Astrocyte of the cerebellum (primary cell): ENCODE data around the gene SPHKAP.

ENCODE experiments used
- DNase-seq: peaks from one replicate; pipeline ENCODE4 v3.0.0-alpha.2; 2011; ENCODE audit warnings: low read depth
- H3K4me3 ChIP-seq: 2 replicates; pipeline ENCODE4 v1.5.1; 2011; ENCODE audit warnings: mild to moderate bottlenecking, low read depth, low read length, moderate library complexity
- in situ Hi-C: cut with HindIII; loops from 2 replicates; pipeline ENCODE4 v1.10.0; 2017; ENCODE audit warnings: low sequenced_read_pairs
- TF ChIP-seq, protein P1 (sequence below): IDR thresholded peaks from 2 replicates; pipeline ENCODE4 v1.5.1; 2012; ENCODE audit warnings: low read length, low read depth, moderate library complexity, mild to moderate bottlenecking; ENCODE audit errors: missing control alignments

The SPHKAP gene

DNA sequence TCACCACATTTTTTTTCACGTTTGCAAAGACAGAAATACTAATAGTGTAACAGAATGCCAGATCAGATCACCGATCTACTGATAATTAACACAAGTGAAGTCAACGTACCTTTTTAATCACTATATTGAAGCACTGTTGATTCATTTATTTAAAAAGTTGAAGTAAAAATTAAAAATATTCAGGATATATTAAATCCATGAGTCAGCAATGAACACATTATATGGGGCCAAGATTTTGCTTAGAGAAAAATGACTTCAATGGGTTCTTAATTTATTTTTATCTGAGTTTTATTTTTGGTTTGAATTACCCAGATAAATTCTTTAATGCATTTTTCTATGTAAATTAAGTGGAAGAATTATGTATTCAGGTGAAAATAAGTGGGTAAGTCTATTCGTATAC lies 14.2 kb downstream of the SPHKAP start:
- no peak overlapping the region for H3K4me3 ChIP-seq
- in situ Hi-C loops: no loop called here
- DNase-seq: no peak
- TF ChIP-seq, protein P1, sequence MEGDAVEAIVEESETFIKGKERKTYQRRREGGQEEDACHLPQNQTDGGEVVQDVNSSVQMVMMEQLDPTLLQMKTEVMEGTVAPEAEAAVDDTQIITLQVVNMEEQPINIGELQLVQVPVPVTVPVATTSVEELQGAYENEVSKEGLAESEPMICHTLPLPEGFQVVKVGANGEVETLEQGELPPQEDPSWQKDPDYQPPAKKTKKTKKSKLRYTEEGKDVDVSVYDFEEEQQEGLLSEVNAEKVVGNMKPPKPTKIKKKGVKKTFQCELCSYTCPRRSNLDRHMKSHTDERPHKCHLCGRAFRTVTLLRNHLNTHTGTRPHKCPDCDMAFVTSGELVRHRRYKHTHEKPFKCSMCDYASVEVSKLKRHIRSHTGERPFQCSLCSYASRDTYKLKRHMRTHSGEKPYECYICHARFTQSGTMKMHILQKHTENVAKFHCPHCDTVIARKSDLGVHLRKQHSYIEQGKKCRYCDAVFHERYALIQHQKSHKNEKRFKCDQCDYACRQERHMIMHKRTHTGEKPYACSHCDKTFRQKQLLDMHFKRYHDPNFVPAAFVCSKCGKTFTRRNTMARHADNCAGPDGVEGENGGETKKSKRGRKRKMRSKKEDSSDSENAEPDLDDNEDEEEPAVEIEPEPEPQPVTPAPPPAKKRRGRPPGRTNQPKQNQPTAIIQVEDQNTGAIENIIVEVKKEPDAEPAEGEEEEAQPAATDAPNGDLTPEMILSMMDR: no peak

DNA sequence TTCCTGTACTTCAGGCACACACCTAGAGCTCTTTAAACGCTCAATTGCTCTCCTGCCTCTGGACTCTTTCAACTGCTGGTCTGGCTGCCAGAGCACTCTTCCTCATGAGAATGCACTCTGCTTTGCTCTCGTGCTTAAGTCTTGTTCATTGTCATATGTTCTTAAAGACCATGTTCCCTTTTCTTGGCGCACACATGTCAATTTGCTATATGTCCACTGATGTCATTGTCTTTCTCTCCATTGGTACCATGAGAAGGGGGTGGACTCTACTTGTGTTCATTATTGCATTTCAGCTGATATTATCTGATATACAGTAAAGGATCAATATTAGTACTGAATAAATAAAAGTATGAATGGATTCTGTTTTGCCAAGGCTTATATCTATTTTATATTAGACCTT lies 16.8 kb downstream of the SPHKAP start:
- TF ChIP-seq, protein P1: no peak
- in situ Hi-C loops: no loop called here
- H3K4me3 ChIP-seq: no peak overlapping the region
- no peak for DNase-seq

DNA sequence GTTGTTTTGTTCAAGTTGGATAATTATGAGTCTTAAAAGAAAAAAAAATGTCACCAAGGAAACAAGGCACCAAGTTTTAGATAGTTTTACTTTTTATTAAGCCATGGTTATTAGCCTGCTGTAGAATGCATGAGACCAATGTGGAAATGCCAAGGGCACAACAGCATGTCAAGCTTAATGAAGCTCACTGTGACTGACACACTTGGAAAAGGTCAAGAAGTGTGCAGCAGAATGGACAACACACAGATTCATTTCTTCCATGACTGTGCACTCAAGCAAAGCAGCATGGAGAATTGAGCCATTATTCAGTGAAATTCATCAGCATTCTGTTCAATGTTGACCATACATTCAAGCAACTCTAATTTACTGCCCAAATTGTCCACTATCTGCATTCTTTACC lies 23.6 kb downstream of the SPHKAP start:
- in situ Hi-C loops: no loop called here
- H3K4me3 ChIP-seq: no peak overlapping the region
- no peak for DNase-seq
- TF ChIP-seq, protein P1: no peak

DNA sequence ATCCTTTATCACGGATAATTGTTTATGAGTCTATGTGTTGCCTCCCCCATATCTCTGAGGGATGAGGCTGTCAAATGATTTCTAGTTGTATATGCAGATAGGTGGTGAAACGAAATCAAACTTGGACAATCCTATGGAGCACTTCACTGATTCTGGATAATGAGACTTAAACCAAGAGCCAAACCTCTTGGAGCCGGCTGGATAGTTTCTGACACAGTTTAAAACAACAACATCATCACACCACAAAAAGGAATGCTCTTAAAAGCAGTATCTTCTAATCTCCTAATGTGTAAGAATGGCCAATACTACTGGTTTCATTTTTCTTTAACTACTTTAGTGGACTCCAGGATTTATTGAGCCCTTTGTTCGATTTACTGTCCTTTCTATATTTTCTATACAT lies 36.5 kb downstream of the SPHKAP start:
- H3K4me3 ChIP-seq: no peak overlapping the region
- no peak for DNase-seq
- in situ Hi-C loops: no loop called here
- TF ChIP-seq, protein P1: no peak

DNA sequence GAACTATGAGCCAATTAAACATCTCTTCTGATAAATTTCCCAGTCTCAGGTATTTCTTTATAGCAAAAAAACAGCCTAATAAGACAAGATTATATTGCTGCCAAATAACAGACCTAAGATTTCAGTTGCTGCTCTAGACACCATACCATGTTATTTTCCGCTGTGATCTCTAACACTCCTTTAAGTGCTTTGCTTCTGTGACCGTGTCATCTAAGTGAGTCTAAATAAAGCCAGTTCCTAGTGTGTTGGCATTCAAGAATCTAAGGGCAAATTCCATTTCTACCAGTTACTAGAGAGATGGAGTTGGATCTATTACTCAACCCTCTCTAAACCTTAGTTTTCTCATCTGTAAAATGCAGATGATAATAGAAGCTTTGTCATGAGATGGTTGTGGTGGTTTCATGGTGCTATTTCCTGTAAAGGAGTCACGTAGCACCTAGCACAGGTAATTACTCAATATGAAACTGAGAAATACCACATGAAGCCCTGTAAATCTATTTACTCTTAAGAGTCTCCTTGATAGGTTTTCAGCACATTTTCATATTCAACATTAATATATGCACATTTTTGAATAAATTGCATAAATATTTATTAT lies 40.5 kb downstream of the SPHKAP start:
- DNase-seq: no peak
- H3K4me3 ChIP-seq: no peak overlapping the region
- TF ChIP-seq, protein P1: no peak
- in situ Hi-C loops: no loop called here

DNA sequence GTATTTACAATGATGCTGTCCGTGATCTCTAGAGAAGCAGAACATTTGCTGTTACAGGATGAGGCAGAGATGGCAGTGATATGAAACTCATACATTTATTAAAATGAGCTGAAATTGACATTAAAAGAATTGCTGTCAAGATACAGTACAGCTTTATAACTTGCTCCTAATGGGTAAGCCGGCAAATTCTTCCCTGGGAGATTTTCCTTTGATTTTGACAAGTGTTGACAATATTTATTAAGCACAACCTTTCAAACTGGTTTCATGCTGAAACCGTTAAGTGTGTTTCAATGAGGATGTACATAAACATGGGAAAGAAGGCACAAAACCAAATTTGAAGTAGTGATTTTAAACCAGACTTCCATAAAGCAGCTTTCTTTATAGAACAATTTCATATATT lies 45.5 kb downstream of the SPHKAP start:
- DNase-seq: no peak
- TF ChIP-seq, protein P1: no peak
- H3K4me3 ChIP-seq: no peak overlapping the region
- in situ Hi-C loops: no loop called here
